ENCODE results near the gene BBIP1.
A peak's percentile ranks its signal among the peaks of the same experiment; 100 is the strongest.
"Not testable (repeated sequence)": the region's sequence is repeated elsewhere in the genome, so short reads cannot be mapped to it uniquely, and the experiment has no call there.

The BBIP1 gene

DNA sequence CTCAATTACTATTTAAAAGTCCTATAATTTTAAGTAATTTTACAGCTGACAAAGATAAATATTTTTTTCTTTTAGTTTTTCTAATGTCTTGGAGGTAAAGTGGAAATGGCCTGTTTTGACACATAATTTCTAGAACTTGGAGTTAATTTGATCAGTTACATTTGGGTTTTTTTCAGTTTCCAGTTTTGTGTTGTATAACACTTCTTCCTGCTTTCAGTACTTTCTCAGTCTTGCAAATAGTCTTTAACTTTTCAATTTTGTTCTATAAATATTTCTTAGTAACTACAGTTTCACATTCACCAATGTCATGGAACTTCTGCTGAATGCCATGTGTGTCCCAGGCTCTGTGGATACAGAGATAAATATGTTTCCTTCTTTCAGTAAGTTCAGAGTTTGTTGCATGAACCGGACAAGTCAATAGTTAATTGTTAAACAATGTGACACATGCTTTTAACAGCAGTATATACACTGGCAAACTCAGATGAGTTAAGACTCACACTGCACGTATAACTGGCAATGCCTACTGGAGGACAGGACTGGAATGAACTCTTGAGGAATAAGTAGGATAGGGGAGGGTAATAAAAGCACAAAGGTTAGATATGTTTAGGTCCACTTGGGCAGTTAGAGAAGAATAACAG, 5.0 kb upstream of the BBIP1 start:
- no peak for DNase-seq (ENCODE audit: low read depth in 1 of 2, low spot score in 1 of 2)

DNA sequence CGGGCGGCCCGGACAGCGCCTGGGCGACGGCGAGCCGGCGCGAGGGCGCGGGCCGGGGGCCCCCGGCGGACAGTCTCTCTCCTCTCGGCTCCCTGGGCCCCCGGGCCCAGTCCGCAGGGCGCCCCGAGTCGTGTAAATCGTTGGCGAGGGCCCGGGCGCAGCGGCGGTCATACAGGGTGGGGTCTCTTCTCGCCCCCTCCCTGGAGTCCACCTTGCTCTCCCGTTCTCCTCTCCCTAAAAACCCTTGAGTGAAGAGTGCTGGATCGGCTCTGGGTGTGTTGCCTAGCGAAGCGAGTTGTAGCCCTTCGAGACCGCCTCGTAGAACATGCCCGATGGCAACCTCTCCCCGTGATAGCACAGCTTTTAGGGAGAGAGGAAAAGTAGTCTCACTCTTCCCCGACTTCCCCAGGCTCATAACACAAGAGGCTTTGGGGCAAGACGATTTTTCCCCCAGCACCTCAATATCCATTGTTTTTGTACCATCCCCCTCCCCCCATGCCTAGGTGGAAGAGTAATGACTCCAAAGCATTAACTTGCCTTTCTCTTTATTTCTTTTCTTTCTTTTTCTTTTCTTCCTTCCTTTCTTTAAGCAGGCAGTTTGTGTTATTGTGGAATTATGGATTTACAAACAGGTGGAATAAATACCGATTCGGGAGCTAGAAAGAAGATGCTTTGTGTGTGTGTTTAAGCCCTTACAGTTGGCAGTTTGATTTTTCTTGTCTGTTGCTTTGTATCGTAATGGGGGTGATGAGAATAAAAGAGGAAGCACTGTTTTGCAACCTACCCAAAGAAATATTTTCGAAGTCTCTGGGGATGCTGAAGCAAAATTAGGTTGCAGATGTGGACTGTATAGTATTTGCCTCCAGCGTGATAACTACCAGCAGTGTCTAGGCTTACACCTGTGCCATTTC, 1.2 kb upstream of the BBIP1 start:
- DNase-seq (ENCODE audit: low read depth in 1 of 2, low spot score in 1 of 2) = no peak

DNA sequence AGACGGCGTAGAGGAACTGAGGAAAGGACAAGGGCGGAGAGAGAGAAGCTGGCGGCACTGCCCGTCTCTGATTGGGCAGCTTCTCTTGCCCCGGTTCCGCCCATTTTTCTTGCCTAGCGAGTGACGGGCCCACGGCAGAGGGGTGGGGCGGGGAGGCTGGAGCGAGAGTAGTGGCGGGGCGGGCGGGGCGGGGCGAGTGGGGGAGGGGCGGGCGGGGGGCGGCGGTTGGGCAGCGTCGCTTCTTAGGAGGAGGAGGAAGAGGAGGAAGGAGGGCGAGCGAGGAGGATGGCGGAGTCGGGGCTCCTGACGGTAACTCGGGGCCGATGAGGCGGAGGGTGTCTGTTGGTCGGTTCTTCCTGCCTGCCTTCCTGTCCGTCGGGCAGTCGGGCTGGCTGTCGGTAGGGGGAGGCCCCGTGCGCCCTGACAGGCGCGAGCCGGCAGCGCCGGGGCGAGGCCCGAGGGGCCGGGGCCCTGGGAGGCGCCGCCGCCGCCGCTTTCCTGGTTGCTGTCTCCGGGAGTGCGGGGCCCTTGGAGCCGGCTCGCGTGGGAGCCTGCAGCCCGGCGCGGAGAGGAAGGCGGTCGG, 460 bp upstream of the BBIP1 start, which contains the start of gene SHOC2:
SHOC2 (plus strand) TSS at position 256 of the 583 bp plus-strand sequence. CDS start 44,755 bp downstream, outside the sequence.
- DNase-seq (ENCODE audit: low read depth in 1 of 2, low spot score in 1 of 2) = peak in 1 of 2 donors; percentile 99

DNA sequence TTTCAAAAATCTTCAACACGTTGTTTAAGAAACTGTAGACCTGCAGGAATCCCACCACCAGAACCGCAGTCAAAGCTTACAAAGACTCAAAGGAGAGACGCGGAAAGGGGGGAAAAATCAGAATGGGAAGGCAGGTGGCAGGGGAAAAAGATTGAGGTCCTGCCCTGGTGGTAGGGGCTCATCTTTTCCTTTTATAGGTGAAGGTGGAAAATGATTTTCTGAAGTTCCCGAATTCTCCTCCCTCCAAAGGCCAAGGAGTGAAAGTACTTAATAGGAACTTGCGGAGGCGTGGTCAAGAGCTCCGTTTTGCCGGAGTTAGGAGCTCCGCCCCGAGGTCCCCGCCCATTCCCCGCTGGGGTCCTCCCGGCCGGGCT, 724 bp downstream of the BBIP1 start:
- DNase-seq (ENCODE audit: low read depth in 1 of 2, low spot score in 1 of 2) = peak in 1 of 2 donors; percentile 75

DNA sequence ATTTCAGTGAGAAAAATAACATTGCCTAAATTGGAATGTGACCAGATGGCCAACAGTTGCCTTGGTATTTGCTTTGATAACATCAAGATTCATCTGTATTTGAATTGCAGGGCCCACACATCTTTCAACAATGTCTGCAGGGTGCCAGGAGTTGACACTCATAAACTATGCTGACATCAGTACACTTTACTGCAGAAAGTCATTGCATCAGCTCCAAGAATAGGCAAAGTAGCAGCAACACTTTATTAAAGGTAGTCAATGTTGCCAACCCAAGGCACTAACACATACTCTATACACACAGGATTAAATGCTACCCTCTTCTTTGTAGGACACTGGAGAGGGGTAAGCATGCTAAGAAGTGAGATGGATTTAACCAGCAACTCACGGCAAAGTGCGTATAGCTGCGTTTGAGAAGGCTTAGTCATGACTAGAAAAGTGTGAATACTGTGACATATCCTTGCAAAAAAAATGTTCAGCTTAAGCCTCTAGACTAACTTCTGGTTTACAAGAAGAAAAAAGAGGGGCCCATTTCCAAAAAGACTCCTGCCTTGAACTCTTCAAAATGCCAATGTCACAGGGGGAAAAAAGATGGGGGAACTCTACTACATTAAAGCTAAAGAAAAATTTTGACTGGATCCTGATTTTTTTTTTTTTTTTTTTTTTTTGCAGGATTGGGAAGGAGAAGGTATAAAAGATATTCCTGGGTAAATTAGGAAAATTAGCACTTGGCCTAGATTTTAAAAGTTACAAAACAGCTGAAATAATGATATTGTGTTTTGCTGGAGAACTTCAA, 2.2 kb downstream of the BBIP1 start:
- no peak for DNase-seq (ENCODE audit: low read depth in 1 of 2, low spot score in 1 of 2)

DNA sequence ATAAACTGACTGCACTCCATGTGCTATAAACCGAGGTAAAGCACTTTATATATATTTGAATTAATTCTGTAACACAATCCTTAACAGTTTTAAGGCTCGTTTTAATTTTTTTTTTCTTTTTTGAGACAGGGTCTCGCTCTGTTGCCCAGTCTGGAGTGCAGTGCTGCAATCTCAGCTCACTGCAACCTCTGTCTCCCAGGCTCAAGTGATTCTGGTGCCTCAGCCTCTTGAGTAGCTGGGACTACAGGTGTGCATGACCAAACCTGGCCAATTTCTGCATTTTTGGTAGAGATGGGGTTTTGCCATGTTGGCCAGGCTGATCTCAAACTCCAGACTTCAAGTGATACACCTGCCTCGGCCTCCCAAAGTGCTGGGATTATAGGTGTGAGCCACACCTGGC, 3.4 kb downstream of the BBIP1 start:
- not testable (repeated sequence) for DNase-seq (ENCODE audit: low read depth in 1 of 2, low spot score in 1 of 2)

DNA sequence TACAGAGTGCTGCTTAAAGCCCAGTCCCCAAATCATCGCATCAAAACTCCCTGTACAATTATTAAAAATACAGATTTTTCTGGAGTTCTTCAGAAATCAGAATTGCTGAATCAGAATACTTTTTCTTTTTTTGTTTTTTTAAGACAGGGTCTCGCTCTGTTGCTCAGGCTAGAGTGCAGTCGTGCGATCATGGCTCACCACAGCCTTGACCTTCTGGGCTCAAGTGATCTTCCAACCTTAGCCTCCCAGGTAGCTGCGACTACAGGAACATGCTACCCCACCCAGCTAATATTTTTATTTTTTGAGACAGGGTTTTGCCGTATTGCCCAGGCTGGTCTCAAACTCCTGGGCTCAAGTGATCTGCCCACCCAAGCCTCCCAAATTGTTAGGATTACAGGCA, 3.9 kb downstream of the BBIP1 start:
- no peak for DNase-seq (ENCODE audit: low read depth in 1 of 2, low spot score in 1 of 2)

DNA sequence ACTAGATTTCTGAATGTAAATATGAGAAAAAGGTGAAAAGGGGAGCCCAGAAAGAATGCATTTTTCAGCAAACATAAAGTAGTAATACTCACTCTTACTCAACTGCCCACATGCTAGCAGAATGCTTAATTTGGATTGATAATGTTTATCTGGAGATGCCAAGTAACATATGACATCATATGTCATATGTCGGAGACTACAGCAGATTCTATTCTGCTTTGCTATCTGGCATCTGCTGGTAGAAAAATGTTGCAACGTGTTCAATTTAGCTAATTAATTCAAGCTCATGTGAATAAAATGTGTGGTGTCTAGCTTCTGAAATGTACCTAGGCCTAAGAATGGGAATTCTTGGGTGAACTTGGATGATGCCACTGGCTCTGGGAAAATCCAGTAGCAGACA, 4.5 kb downstream of the BBIP1 start:
- DNase-seq (ENCODE audit: low read depth in 1 of 2, low spot score in 1 of 2) = no peak

DNA sequence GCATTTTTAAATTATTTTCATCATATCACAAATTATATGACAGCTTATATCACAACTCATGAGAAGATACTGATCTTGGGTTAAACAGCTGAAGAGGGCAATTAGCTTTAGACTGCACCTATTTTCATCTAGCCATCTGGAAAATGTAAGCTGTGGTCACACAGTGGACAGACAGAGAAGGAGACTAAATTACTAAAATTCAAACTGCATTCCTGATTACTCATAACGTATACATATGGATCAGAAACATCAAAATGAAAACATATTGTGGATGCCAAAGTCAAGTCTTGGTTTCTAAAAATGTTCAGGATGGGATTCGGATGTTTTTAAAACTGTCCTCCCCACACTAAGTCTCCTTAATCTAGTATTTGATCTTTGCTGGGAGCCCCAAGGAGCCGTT, 6.6 kb downstream of the BBIP1 start:
- no peak for DNase-seq (ENCODE audit: low read depth in 1 of 2, low spot score in 1 of 2)

DNA sequence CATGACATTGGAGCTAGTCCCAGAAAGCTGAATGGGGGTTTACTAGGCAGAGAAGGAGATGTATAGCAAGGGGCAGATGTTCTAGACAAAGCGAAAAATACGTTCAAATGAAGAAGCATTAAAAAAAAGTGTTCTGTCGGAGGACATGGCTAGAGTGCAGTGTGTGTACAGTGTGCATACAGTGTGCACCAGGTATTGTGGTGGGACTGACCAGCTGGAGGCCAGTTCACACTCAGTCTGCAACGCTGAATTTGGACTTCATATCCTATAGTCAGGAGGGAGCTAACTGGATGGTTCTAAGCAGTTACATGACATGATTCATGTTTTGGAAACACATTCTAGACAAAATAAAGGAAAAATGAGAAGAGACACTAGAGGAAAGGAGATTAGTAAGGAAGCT, 8.8 kb downstream of the BBIP1 start:
- DNase-seq (ENCODE audit: low read depth in 1 of 2, low spot score in 1 of 2) = no peak

DNA sequence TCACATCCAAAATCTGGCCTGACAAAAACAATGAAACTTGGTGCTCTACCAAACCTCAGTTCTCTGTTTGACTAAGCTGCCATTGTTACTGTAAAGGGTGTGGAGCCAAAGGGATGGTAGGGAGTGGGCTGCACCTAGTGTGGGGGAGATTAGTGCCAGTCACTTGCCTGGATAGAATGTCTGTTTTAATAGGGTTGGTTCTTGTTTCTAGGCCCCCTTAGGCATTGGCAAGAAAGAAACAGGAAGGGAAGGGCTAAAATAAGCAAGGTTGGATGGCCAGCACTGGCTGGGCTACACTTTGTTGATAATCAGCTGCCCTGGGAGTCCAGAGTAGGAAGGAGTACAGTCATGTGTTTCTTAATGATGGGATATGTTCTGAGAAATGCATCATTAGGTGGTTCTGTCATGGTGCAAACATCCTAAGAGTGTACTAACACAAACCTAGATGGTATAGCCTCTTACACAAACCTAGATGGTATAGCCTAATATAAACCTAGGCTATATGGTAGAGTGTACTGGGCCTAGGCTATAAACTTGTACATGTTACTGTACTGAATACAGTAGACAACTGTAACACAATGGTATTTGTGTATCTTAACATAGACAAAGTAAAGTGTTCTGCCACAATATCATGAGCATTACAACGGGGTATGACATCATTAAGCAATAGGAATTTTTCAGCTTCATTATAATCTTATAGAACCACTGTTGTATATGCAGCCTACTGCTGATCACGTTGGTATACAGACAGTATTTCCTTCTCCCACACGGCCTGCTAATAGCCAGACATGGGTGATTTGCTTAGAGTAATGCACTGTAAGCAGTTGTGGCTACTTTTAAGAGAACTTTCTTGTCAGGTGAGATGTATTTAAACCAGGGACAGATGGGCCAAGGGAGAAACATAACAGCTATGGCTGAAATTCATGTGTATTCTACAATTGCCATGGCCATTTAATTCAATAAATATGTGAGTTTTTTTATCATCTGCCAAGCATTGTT, 15.4 kb downstream of the BBIP1 start:
- DNase-seq (ENCODE audit: low read depth in 1 of 2, low spot score in 1 of 2) = no peak

DNA sequence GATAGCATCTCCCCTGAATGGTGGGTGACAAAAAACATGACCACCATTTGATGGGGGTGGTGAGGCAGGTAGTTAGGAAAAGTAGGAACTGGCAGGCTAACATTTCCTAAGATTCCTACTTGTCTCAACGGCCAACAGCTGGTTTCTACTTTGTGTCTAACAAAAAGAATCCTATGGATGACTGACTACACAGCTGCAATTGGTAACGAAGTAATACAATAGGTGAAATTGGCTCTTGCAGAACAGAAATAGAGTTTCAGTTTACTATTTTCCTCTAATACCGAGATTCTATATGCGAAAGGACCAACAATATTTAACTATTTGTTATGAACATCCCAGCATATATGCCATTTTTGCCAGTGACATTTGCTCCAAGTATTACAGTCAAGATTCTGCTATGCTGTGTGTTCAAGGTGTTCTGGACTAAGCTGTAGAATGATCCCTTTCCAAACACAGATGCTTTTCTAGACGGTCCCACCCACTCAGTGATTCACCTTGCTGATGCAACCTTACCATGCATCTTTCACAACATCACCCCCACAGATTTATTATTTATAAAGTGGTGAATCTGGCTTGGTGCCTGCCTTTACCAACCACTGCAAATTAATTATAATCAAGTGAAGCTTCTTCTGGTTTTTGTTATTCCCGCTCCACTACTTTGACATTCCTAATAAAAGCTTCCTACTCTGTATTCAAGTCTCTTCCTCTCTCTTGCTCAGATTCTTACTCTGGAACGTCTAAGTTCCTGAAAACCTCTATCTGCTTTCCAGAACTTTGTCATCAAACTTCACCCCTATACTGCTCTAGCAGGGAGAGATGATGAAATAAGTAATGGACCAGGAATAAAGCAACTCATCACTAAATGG, 16.8 kb downstream of the BBIP1 start:
- DNase-seq (ENCODE audit: low read depth in 1 of 2, low spot score in 1 of 2) = peak in 1 of 2 donors; percentile 19

DNA sequence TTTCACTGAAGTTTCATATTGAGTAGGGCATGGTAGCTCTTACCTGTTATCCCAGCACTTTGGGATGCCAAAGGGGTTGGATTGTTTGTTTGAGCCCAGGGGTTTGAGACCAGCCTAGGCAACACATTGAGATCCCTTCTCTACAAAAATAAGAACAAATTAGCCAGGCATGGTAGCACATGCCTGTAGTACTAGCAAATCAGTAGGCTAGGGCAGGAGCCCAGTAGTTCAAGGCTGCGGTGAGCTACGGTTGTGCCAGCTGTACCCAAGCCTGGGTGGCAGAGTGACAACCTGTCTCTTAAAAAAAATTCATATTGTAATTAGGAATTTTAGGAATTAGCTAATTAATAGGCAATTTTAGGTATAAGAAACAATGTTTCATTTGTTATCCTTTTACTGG, 18.0 kb downstream of the BBIP1 start:
- DNase-seq (ENCODE audit: low read depth in 1 of 2, low spot score in 1 of 2) = no peak

DNA sequence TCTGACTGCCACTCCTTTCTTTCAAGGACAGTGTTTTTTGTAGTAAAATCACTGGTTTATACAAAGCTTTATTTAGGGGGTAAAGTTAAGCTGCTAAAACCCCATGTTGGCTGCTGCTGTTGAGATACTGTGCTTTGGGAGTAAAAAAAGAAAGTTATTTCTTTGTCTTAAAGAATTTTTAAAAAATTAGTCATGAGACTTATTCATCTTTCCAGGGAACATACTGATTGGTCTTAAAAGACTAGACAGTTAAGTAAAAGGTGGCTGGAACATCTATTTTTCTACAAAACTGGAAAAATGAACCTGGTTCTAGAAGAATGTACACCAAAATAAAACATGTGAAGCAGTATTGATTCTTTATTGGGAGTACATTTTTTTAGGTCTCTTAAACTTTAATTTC, 20.6 kb downstream of the BBIP1 start:
- DNase-seq (ENCODE audit: low read depth in 1 of 2, low spot score in 1 of 2) = no peak

DNA sequence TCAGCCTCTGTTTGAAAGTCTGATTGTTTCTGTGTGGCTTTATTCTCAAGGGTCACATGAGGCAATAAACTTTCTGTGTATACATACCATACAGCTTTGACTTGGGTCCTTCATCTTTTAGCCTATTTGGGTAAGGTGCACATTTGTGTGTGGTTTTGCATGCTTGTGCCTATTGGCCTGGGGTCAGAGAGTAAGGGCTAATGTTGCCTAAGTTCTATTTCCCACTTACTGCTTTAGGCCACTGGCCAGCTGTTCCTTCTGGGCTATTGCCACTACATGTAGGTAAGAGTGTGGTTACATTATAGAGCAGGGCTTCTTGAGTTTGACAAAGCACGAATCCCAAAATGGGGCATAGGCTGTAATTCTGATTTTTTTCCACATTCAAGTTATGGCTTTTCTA, 21.8 kb downstream of the BBIP1 start:
- DNase-seq (ENCODE audit: low read depth in 1 of 2, low spot score in 1 of 2) = no peak

DNA sequence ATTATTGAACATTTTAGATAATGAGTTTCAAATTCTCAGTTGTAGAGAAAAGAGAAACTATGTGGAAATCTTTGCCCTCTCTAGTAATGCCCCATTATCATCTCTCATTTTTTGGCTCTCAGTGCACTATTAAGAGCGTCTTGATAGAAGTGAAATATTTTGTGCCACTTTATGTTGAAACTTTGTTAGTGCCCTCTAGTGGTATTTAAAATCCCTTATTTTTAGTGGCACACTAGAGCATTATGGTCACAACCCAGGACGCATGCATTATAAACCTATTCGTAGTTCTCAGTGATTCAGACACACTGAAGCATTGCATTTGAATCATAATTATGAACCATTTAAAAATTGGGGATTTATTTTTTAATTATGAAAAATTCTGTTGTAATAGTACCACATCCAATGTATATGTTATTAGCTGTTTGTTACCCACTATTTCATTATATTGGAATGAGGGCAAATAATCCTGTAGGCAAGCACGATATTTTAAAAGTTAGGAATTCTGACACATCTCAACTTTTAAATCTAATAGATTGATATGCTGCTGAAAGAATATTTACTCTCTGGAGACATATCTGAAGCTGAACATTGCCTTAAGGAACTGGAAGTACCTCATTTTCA, 25.3 kb downstream of the BBIP1 start:
- no peak for DNase-seq (ENCODE audit: low read depth in 1 of 2, low spot score in 1 of 2)

DNA sequence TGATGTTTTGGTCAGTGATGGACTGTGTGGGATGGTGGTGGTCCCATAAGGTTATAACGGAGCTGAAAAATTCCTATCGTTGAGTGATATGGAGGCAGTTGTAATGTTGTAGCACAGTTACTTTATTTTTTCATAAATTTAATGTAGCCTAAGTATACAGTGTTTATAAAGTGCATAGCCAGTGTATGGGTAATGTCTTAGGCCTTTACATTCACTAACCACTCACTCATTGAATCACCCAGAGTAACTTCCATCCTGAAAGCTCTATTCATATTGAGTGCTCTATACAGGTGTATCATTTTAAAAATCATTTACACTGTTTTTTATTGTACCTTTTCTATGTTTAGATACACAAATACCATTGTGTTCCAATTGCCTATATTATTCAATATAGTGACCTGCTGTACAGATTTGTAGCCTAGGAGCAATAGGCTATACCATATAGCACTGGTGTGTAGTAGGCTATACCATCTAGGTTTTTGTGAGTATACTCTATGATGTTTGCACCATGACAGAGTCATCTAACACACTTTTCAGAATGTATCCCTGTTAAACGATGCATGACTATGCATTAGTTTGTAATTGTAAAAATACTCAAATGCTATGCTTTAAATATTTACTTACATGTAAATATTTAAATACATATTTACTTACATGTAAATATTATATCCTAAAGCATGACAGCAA, 26.2 kb downstream of the BBIP1 start:
- no peak for DNase-seq (ENCODE audit: low read depth in 1 of 2, low spot score in 1 of 2)

DNA sequence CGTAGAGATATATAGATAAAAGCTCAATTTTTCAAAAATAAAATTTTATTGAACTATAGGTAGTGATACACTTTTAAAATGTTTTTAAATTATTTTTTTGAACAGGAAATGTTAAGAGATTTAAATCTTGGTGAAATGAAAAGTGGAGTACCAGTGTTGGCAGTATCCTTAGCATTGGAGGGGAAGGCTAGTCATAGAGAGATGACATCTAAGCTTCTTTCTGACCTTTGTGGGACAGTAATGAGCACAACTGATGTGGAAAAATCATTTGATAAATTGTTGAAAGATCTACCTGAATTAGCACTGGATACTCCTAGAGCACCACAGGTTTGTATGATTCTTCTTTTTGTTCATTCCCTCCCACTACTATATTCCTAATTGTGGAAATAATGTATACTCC, 31.4 kb downstream of the BBIP1 start:
- DNase-seq (ENCODE audit: low read depth in 1 of 2, low spot score in 1 of 2) = no peak
